Retina (tissue), 1 donor: ENCODE results near the gene NOS1AP.
"Not testable (repeated sequence)": the region's sequence is repeated elsewhere in the genome, so short reads cannot be mapped to it uniquely, and the experiment has no call there.

Experiments
- DNase-seq: peaks from one replicate; pipeline ENCODE4 v3.0.0-alpha.2; 2016

NOS1AP gene

DNA sequence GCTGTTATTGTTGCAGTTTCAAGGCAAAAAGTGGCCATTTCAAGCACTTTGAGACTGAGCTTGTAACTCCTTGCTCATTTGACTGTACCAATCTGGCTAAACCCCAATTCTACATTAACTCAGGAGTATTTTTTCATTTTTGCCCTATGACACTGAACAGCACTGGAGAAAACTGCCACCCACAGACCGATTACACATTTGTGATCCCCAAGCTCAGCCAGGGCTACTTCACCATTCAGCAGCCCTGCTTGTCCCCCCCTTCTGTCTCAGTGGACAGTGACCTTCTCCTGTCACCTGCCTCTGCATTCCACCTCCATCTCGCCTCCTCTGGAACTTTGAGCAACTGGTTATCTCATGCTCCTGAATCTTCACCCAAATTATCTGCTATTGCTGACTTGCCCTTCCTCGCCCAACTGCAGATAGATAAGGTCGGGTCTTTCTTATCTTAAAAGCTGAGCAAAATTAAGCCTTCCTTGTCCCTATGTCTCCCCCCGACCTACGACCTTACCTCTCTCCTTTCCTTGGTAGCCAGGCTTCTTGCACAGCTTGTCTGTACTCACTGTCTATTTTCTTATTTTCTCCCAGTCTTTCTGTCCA, 281.9 kb downstream of the NOS1AP start:
- no peak for DNase-seq

DNA sequence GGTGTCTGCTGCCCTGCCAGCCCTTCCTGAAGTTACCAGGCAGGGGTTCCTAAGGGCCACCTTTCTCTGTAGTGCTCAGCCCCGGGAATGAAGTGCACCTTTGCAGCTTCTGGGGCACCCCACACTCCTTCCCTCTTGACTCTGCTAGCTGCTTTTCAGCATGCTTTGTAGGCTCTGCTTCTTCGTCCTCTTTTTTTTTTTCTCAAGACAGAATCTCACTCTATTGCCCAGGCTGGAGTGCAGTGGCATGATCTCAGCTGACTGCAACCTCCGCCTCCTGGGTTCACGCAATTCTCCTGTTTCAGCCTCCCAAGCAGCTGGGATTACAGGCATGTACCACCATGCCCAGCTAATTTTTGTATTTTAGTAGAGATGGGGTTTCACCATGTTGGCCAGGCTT, 282.4 kb downstream of the NOS1AP start:
- not testable (repeated sequence) for DNase-seq

DNA sequence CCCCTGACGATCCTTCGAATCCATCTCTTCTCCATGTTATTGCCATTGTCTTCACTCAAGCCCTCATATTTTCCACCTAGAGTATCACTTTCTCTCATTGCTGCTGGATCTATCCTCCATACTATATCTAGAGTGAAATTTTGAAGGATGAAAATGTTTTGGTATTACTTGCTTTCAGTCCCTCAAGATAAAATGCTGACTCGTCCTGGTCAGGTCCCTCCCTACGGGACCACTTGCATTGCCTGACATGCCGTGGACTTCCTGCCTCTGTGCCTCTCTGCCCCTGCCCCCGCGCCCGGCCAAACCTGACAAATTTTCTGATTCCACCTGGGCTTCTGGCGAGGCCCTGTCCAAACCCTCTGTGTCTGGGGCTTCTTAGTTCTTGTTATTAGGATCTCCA, 283.6 kb downstream of the NOS1AP start:
- DNase-seq, result no peak

DNA sequence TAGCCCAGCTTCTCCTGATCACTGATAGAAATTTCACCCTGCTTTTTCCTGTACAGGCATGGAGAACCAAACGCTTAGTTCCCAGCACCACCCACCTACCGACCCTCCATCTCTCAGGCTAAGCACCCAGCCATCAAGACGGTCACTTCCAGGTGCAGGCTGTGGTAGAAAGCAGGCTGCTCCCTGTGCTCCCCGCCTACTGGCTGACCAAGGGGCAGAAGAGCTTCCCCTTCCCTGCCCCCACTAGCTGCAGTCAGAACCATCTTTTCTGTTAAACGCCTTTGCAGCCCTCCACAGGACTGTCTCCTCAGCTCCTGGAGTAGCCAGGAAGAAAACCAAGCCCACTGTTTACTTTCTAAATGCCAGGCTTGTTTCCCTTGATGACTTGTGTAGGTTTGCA, 284.2 kb downstream of the NOS1AP start:
- no peak for DNase-seq

DNA sequence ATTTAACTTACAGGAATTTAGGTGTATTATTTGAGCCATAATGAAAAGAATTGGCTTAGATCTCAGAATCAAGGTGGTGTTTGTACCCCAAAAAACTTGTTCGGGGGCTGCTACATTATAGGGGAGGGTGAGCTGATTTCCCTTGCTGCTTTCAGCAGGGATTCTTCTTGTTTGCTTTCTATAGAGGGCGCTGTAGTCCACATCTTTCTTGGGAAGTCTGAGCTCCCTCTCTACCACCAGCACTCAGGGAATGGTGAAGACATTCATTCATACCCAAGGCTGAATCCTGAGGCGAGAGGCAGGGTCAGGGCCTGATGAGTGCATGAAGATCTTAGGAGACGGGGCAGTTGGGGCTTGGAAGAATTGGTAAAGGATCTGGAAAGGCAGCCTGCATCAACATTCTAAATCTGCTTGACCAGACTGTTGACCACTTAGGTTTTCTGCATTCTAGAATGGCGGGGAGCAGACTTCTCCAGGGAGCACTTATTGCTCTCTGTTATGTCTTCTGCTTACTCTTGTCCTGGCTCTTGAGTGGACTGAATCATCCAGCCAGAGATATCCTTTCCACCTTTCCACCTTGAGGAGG, 288.3 kb downstream of the NOS1AP start:
- no peak for DNase-seq

DNA sequence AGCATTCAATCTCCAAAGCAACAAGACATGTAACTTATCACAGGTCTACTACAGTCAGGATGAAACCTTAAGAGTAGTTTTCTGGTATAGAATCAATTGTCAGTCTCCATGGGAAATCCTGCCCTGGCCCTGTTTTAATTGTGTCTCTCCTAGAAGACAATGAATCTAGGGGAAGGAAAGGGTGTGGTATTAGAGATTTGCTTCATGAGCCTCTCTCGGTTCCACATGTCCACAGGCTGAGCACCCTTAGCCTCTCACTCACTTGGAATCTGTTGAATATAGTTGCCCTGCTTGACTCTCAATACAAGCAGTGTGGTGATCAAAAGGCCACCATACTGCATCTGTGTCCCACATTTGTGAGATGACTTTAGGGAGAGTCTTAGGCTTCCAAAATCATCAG, 289.4 kb downstream of the NOS1AP start:
- no peak for DNase-seq

DNA sequence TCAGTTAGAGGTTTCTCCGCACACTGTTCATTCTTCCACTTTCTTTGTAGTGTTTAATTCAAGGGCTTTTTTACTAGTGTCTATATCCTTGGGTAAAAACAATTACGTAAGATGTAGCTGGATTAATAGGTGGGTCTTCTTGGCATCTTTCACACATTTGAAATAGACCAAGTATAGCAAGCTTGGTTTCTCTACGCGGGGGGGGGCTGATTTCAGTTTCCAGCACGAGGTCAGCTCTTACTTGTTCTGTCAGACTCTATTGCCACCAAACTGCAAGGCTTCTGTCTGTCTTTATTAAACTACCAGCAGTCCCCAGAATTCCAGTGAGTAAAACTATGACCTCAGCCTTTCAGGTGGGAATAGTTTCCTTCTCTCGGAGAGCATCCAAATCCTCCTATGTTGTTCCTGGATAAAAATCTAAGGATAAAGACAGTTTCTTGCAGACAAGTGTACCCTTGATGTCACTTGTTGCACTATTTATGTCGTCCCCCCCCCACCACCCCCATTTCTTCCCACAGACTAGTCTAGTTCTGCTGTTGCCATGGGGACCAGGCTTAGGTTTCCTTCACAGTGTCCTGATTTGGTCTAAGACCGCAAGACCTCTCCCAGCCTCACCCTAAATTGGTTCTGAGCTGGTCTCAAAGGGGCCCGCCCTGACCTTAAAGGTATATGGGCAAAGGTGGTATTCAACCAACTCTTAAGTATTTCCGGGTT, 290.2 kb downstream of the NOS1AP start:
- DNase-seq, result no peak

DNA sequence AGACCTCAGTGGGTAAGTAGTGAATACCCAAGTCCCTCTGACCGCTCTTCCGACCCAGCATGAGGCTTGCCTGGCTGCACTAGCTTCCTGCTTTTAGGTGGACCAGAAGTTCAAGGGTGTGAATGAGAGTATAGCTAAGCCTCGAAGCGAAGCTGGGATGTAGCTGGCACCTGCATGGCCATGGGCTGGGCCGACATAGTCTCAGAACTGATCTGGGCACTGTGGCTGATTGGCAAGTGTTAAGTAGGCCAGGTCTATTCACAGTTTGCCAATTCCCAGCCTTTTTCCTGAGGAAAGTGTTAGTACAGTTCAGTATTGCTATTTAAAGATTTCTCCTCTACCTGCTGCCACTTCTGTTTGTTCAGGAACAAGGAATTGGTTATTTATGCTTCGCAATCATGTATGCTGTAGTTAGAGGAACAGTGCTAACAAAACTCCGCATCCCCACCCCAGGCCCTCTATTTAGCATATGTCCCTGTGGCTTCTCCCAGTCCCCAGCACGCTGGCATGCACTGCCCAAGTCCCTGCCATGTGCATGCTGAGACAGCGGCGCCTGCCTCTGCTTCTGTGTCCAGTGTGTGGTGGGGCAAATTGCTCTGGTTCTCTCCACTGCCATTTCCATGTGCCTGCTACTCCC, 290.9 kb downstream of the NOS1AP start:
- no peak for DNase-seq

DNA sequence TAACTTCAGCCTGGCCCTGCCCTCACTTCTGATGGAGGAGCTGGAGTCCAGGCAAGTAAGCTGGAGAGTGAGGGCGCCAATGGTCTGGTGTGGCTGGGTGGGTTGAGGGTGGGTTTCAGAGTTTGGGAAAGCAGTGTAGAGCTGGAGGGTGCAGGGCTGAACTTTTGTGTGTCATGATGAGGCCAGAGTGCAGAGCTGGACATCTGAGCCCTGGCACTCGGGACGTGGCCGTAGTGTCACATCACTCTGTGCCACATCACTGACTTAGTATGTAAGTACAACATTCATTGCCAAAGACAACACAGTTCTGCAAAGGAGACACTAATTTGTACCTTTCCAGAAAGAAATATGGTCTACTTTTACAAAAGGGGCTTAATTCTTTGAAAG, 291.4 kb downstream of the NOS1AP start:
- DNase-seq, result no peak

DNA sequence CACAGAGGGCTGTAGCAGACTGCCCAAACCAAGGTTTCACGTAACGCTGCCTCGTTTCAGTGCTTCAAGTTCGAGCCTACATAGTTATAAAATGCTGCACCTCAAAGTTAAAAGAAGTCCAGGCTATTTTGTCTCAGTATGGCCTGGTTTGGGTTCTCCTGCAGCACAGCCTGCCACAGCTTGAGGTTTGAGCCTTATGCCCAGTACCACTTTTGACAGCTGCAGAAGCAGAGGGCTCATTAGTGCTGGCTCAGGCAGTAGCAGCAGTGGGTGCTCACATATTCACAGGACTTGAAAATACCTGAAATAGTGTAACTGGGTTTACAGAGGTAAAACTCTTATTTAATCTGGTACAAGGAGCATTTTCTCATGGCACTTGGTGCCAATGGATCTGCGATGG, 291.9 kb downstream of the NOS1AP start:
- no peak for DNase-seq

DNA sequence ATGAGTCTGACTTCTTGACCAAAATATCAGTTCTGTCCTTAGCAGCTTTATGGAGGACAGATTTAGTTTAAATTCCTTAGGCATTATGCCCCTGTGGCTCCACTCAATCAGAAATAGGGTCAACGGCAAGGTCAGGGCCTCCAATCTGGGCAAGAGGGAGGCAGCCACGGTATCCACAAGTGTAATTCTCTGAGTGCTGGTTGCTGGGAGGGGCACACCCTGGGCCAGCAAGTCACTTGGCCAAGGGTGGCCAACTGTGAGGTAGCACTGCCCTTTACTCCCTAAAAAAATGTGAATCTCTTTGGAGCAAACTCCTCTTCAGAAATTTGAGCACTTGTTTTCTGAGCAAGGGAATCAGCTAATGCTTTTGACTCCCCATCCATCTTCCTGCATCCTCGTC, 294.3 kb downstream of the NOS1AP start:
- DNase-seq, result no peak

DNA sequence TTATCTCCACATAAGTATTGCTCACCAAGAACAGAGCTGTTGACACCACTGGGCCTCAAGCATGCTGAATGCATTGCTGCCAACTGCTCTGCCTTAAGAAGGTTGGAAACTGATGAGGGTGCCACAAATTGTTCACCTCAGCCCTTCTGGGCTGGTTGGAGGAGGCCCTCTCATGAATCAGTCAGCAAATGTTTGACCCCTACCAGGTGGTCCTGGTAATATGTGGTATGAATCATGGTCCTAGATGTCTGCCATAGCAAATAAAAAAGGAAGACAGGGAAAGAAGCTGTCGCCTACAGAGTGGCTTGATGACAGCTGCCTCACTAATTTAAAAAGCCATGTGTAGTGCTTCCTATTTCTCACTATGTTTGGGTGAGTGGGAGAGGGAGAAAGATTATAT, 295.0 kb downstream of the NOS1AP start:
- DNase-seq, result no peak

DNA sequence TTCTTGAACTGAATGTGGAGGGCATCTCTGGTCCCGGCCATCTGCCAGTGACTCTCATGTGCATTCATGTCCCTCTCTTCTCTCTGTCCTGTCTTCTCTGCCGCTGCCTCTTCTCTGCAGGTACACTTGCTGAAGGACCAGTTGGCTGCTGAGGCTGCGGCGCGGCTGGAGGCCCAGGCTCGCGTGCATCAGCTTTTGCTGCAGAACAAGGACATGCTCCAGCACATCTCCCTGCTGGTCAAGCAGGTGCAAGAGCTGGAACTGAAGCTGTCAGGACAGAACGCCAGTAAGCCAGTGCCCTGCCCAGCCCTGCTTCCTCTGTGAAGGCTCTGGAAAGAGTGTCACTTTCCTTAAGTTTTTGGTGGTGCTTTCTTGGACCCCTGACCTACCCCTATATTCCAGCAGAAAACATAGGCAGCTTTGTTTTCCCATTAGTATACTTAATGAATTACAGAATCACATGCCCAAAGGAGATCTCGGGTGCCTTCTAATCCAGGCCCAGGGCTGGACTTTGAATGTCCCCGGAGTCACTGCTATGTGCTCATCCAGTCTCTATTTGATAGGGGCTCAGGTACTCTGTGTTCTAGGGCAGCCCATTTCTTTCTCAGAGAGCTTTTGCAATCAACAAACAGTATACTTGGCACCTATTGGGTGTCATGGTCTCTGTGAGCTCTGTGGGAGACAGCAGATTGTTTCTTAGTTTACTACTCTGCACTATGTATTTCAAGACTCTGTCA, 296.0 kb downstream of the NOS1AP start:
- DNase-seq, result no peak

DNA sequence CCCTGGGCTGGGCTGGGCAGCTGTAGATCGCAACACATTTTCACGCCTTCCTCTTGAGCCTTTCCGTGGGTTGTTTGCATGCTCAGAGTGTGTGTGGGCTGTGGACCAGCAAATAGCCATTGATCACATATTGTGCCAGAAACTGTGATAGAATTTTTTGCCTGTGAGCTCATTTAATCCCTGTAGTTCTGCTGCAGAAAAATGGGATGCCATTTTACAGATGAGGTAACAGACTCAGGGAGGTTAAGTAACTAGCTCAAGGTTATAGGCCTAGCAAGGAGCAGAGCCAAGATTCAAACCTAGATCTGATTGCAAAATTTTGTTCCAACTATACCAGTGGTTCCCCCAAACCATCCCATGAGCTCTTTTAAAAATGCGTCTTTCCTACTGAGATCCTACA, 296.7 kb downstream of the NOS1AP start:
- DNase-seq, result no peak

DNA sequence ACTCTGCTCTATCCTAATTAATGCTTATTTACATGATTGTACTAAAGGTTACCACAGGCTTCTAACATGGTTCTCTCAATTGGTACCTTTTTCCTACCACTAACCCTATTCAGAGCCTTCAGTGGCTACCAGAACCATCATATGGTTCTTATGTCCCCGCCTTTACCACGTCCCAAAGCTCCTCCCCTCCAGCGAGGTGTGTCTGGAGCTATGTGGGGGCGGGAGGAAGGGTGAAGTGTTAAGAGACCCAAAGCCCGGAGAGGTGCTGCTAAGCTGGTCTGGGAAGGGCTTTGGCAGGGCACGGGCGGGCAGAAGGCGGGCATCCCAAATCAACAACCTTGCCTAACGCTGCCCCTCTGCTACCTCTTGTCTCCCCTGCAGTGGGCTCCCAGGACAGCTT, 297.2 kb downstream of the NOS1AP start:
- DNase-seq, result no peak

DNA sequence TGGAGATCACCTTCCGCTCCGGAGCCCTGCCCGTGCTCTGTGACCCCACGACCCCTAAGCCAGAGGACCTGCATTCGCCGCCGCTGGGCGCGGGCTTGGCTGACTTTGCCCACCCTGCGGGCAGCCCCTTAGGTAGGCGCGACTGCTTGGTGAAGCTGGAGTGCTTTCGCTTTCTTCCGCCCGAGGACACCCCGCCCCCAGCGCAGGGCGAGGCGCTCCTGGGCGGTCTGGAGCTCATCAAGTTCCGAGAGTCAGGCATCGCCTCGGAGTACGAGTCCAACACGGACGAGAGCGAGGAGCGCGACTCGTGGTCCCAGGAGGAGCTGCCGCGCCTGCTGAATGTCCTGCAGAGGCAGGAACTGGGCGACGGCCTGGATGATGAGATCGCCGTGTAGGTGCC, 297.6 kb downstream of the NOS1AP start:
- no peak for DNase-seq

DNA sequence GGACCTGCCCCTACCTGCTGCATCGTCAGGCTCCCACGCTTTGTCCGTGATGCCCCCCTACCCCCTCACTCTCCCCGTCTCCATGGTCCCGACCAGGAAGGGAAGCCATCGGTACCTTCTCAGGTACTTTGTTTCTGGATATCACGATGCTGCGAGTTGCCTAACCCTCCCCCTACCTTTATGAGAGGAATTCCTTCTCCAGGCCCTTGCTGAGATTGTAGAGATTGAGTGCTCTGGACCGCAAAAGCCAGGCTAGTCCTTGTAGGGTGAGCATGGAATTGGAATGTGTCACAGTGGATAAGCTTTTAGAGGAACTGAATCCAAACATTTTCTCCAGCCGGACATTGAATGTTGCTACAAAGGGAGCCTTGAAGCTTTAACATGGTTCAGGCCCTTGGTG, 298.3 kb downstream of the NOS1AP start:
- no peak for DNase-seq

DNA sequence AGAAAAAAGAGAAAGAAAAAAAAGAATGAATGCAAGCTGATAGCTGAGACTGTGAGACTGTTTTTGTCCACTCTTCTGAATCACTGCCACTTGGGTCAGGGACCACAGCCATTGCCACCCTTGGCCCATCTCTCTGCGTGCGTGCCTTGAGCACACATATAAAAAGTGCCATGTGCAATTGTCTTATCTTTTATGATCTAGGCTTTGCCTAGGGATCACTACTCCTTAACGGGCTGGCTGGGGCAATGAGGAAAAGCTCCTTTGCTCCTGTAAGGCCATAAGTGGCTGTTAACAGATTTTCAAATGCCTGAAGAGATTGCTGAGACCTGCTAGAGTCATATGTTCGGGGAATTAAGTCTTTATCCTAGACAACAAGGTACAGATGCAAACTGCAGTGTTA, 299.0 kb downstream of the NOS1AP start:
- DNase-seq, result no peak

DNA sequence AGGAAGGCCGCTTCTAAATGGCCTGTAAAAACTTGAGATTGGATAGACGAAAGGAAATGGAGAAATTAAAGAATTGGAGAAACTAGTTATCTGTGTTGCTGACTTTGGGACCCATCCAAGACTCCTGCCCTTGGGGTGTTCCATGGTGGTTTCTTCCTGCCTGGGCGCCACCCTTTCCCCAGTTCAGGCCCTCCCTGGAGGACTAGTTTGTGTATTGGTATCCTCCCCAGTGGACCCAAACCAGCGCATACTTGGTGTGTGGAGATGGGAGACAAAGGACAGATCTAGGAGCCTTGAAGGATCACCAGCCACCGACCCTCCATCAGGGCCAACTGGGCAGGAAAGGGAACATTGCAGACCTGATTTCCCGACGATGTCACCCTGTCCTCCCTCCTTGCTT, 300.1 kb downstream of the NOS1AP start:
- DNase-seq, result no peak

DNA sequence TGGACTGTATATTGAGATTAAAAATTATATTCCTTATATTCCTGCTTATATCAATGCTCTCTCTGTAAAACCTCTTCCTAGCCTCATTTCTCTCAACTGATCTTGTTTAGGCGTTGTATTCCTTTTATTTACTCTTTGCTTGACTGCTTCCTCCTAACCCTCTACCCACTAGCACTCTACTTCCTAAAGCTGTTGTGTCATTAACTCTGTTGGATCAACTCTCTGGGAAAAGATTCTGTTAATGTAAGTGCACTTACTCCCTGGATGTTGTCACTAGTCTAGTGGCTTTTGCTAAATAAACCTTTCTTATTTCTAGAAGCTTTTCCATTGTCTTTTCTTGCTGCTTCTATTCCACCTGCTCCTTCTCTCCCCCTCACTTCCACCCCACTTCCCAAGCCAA, 300.7 kb downstream of the NOS1AP start:
- DNase-seq, result no peak

DNA sequence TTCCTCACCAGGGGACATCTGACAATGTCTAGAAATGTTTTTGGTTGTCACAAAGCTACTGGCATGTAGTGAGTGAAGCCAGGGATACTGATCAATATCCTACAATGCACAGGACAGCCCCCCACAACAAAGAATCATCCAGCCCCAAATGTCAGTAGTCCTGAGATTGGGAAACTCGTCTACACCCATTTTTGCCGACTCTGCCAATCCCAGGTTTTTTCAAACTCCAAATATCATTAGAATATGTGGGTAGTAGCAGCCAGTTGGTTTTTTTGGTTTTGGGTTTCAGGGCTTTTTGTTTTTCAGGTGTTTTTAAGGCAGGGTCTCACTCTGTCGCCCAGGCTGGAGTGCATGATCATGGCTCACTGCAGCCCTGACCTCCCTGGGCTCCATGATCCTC, 301.2 kb downstream of the NOS1AP start:
- DNase-seq, result no peak

DNA sequence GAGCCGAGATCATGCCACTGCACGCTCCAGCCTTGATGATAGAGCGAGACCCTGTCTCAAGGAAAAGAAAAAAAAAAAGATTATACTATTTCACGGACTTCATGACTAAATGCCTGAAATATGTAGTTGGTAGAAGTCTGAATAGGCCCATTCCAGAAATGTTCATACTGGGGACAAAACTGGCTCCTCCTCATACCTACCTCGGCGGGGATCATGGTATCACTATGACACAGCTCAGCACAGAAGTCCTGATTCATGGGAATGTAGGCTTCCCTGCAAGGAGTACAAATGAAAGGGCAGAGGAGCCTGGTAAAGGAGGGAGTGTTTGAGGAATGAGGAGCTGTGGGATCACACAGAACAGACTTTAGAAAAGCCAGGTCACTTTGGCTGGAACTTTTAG, 302.1 kb downstream of the NOS1AP start:
- no peak for DNase-seq
